ENCODE data around the gene RAB23.

The RAB23 gene

GRCh38 chr6:57257911-57258541 is 35.9 kb upstream of the RAB23 start:
- TF ChIP-seq EZH2phosphoT487 (conservative IDR thresholded peaks at IDR 0.05; ENCODE audit: low read length) (no peak), CTCF (IDR thresholded peaks at IDR 0.05; ENCODE audit: insufficient read depth, low read length, poor library complexity, severe bottlenecking) (no peak)
- H3K27me3 ChIP-seq (ENCODE audit: low read length), result no peaks in the 10 kb centered on the region
- H3K4me3 ChIP-seq (ENCODE audit: insufficient read depth, low read length, poor library complexity, severe bottlenecking), result no peak overlapping the region
- no peak overlapping the region for H3K9ac ChIP-seq (ENCODE audit: low read length)
- H3K79me2 ChIP-seq (ENCODE audit: insufficient read depth, low read length), result no peaks in the 10 kb centered on the region
- H3F3A ChIP-seq (ENCODE audit: insufficient read depth), result no peaks in the 10 kb centered on the region
- no peaks in the 10 kb centered on the region for H3K9me2 ChIP-seq (replicated peaks; ENCODE audit: insufficient read depth, low read length)
- H3K9me3 ChIP-seq (ENCODE audit: insufficient read depth, low read length), result no peaks in the 10 kb centered on the region
- no peaks in the 10 kb centered on the region for H3K36me3 ChIP-seq (ENCODE audit: low read length)
- no peaks in the 10 kb centered on the region for H4K20me1 ChIP-seq (ENCODE audit: low read depth, low read length)
- no peak overlapping the region for H2AFZ ChIP-seq (ENCODE audit: low read depth, low read length, severe bottlenecking)
- H3K4me2 ChIP-seq (ENCODE audit: low read depth, low read length, poor library complexity, severe bottlenecking), result no peak overlapping the region
- H3K27ac ChIP-seq (ENCODE audit: low read depth, low read length), result no peak overlapping the region

- H3K9me2 ChIP-seq (replicated peaks; ENCODE audit: insufficient read depth, low read length), result no peaks in the 10 kb centered on the region
- H2AFZ ChIP-seq (ENCODE audit: low read depth, low read length, severe bottlenecking), result no peak overlapping the region
- no peaks in the 10 kb centered on the region for H3K9me3 ChIP-seq (ENCODE audit: insufficient read depth, low read length)
- H3K4me2 ChIP-seq (ENCODE audit: low read depth, low read length, poor library complexity, severe bottlenecking), result no peak overlapping the region
- TF ChIP-seq EZH2phosphoT487 (conservative IDR thresholded peaks at IDR 0.05; ENCODE audit: low read length) (no peak), CTCF (IDR thresholded peaks at IDR 0.05; ENCODE audit: insufficient read depth, low read length, poor library complexity, severe bottlenecking) (no peak)
- H4K20me1 ChIP-seq (ENCODE audit: low read depth, low read length), result no peaks in the 10 kb centered on the region
- H3K4me3 ChIP-seq (ENCODE audit: insufficient read depth, low read length, poor library complexity, severe bottlenecking), result no peak overlapping the region
- no peaks in the 10 kb centered on the region for H3K36me3 ChIP-seq (ENCODE audit: low read length)
- H3F3A ChIP-seq (ENCODE audit: insufficient read depth), result no peaks in the 10 kb centered on the region
- no peaks in the 10 kb centered on the region for H3K27me3 ChIP-seq (ENCODE audit: low read length)
- H3K79me2 ChIP-seq (ENCODE audit: insufficient read depth, low read length), result no peaks in the 10 kb centered on the region
- H3K27ac ChIP-seq (ENCODE audit: low read depth, low read length), result no peak overlapping the region
- no peak overlapping the region for H3K9ac ChIP-seq (ENCODE audit: low read length)
Observed at GRCh38 chr6:57256541-57256940, 34.4 kb upstream of the RAB23 start.

- H4K20me1 ChIP-seq (ENCODE audit: low read depth, low read length), result no peaks in the 10 kb centered on the region
- H2AFZ ChIP-seq (ENCODE audit: low read depth, low read length, severe bottlenecking), result no peak overlapping the region
- H3K9me2 ChIP-seq (replicated peaks; ENCODE audit: insufficient read depth, low read length), result no peaks in the 10 kb centered on the region
- H3K4me3 ChIP-seq (ENCODE audit: insufficient read depth, low read length, poor library complexity, severe bottlenecking), result no peak overlapping the region
- H3F3A ChIP-seq (ENCODE audit: insufficient read depth), result no peaks in the 10 kb centered on the region
- no peak overlapping the region for H3K9ac ChIP-seq (ENCODE audit: low read length)
- TF ChIP-seq CTCF (IDR thresholded peaks at IDR 0.05; ENCODE audit: insufficient read depth, low read length, poor library complexity, severe bottlenecking) (no peak), EZH2phosphoT487 (conservative IDR thresholded peaks at IDR 0.05; ENCODE audit: low read length) (no peak)
- H3K9me3 ChIP-seq (ENCODE audit: insufficient read depth, low read length), result no peaks in the 10 kb centered on the region
- no peak overlapping the region for H3K27ac ChIP-seq (ENCODE audit: low read depth, low read length)
- no peaks in the 10 kb centered on the region for H3K79me2 ChIP-seq (ENCODE audit: insufficient read depth, low read length)
- no peak overlapping the region for H3K4me2 ChIP-seq (ENCODE audit: low read depth, low read length, poor library complexity, severe bottlenecking)
- no peaks in the 10 kb centered on the region for H3K27me3 ChIP-seq (ENCODE audit: low read length)
- H3K36me3 ChIP-seq (ENCODE audit: low read length), result no peaks in the 10 kb centered on the region
Observed at GRCh38 chr6:57255451-57256169, 33.5 kb upstream of the RAB23 start.
